ENCODE data around the gene TMEM183A.

GRCh38 chr1:203028784-203029553, 21.8 kb downstream of the TMEM183A start:
- TF ChIP-seq, protein P1, sequence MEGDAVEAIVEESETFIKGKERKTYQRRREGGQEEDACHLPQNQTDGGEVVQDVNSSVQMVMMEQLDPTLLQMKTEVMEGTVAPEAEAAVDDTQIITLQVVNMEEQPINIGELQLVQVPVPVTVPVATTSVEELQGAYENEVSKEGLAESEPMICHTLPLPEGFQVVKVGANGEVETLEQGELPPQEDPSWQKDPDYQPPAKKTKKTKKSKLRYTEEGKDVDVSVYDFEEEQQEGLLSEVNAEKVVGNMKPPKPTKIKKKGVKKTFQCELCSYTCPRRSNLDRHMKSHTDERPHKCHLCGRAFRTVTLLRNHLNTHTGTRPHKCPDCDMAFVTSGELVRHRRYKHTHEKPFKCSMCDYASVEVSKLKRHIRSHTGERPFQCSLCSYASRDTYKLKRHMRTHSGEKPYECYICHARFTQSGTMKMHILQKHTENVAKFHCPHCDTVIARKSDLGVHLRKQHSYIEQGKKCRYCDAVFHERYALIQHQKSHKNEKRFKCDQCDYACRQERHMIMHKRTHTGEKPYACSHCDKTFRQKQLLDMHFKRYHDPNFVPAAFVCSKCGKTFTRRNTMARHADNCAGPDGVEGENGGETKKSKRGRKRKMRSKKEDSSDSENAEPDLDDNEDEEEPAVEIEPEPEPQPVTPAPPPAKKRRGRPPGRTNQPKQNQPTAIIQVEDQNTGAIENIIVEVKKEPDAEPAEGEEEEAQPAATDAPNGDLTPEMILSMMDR (IDR thresholded peaks at IDR 0.05; ENCODE audit: insufficient read depth, low read length, poor library complexity, severe bottlenecking): no peak
- TF ChIP-seq EZH2phosphoT487 (conservative IDR thresholded peaks at IDR 0.05; ENCODE audit: low read length): no peak
